Kidney epithelial cell (primary cell): ENCODE measurements around the gene RIPOR2. TPM values are rescaled to one million over a fixed set of nuclear protein-coding genes. Genes with fewer than 3 reads are reported as not detected.
"Not testable (repeated sequence)": the region's sequence is repeated elsewhere in the genome, so short reads cannot be mapped to it uniquely, and the experiment has no call there.

Experiments
- DNase-seq: peaks from one replicate; pipeline ENCODE4 v3.0.0-alpha.2; 2010; ENCODE audit warnings: low read depth
- H3K27me3 ChIP-seq: 2 replicates; pipeline ENCODE4 v1.6.0; 2011; ENCODE audit warnings: low read length; ENCODE audit not compliant: control insufficient read depth, insufficient read depth
- H3K36me3 ChIP-seq: 2 replicates; pipeline ENCODE4 v1.5.1; 2011; ENCODE audit warnings: low read length; ENCODE audit not compliant: control insufficient read depth, insufficient read depth
- H3K4me3 ChIP-seq: 2 replicates; pipeline ENCODE4 v1.5.1; 2011; ENCODE audit warnings: low read depth, mild to moderate bottlenecking, control low read depth, low read length
- CTCF ChIP-seq: IDR thresholded peaks from 2 replicates; pipeline ENCODE4 v1.5.1; 2011; ENCODE audit warnings: mild to moderate bottlenecking, moderate library complexity, low read length, control low read depth, inconsistent platforms; ENCODE audit not compliant: insufficient read depth, poor library complexity, severe bottlenecking
- total RNA-seq: library from RNA; depleted of rRNA; stranded (reverse); fragments of >200 nt; gene quantifications from 2 replicates; pipeline ENCODE4 v1.2.3, GENCODE V29; 2015

RIPOR2 gene
- total RNA-seq, 1 donor from 2014 or later: 0.79 TPM

DNA sequence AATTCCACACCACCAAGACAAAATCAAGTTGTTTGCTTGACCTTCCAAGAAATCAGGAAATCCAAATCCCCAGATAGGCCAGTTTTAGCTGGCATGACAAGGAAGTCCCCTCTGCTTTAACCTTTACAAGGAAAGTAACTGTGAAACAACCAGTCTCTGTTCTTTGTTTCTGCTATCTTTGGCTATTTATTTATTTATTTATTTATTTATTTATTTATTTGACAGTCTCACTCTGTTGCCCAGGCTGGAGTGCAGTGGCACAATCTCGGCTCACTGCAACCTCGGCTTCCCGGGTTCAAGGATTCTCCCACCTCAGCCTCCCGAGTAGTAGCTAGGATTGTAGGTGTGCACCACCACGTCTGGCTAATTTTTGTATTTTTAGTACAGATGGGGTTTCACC is 175.6 kb downstream of the RIPOR2 start:
- DNase-seq: no peak
- Histone ChIP-seq H3K36me3 (no peaks in the 10 kb centered on the region), H3K27me3 (no peaks in the 10 kb centered on the region), H3K4me3 (no peak overlapping the region)
- no peak for TF ChIP-seq CTCF

GRCh38 chr6:24759718-24760117 is 176.0 kb downstream of the RIPOR2 start:
- TF ChIP-seq CTCF: no peak
- no peaks in the 10 kb centered on the region for H3K27me3 ChIP-seq

DNA sequence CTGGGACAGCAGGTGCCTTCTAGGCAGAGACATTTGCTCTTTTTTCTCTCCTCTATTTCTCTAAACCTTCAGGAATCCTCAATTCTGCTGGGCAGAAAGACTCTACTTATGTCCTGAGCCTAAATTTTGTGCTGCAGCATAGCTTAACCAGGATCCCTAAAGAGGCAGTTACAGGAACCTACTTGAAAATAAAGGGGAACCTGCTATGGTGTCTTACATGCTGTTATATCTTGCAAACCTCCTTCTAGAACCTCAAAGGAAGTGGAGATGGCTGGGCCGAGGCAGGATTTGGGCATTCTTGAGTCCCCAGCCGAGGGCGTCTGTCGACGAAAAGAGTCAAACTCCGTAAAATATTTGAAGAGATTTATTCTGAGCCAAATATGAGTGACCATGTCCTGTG is 178.1 kb downstream of the RIPOR2 start:
- TF ChIP-seq CTCF: no peak
- no peaks in the 10 kb centered on the region for H3K27me3 ChIP-seq
- H3K36me3 ChIP-seq: no peaks in the 10 kb centered on the region
- no peak overlapping the region for H3K4me3 ChIP-seq
- no peak for DNase-seq

More at GRCh38 chr6:24759718-24760117, 176.0 kb downstream of the RIPOR2 start:
- Histone ChIP-seq H3K36me3 (no peaks in the 10 kb centered on the region), H3K4me3 (no peak overlapping the region)
- DNase-seq: no peak

DNA sequence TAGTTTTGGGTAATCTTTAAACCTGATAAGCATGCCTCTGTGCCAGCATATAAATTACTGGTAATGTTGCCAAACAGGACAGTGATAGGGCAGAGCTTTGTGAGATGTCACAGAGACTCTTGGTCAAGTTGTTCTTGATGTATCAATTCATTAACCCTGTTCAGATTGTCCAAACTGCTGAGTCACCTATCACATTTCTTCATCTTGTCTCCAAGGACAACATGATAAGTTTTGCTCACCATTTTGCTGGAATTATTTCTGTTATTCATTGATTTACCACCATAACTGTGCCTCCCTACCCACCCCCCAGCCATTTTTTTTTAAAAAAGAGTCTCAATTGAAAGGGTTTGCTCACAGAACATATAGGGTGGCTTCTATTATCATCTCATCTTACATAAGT is 180.5 kb downstream of the RIPOR2 start:
- Histone ChIP-seq H3K27me3 (no peaks in the 10 kb centered on the region), H3K36me3 (no peaks in the 10 kb centered on the region), H3K4me3 (no peak overlapping the region)
- no peak for TF ChIP-seq CTCF
- no peak for DNase-seq

GRCh38 chr6:24754378-24754777 is 181.4 kb downstream of the RIPOR2 start:
- not testable (repeated sequence) for H3K36me3 ChIP-seq, H3K27me3 ChIP-seq, H3K4me3 ChIP-seq, DNase-seq

Other genes with a start within 250 kb of the RIPOR2 start
- 126 and 137 TPM in 2 replicates for gene C6orf62, start 216.8 kb downstream of the RIPOR2 start, total RNA-seq
- 19.8 and 24.0 TPM in 2 replicates for gene GMNN, start 161.0 kb downstream of the RIPOR2 start, total RNA-seq
- gene ARMH2, start 137.0 kb downstream of the RIPOR2 start, total RNA-seq: not detected in 2 replicates